Measurements from ENCODE around the gene SLIT3. TPM values are rescaled to one million over a fixed set of nuclear protein-coding genes. Genes with fewer than 3 reads are reported as not detected.

Gene SLIT3
- total and polyA plus RNA-seq, 9 of the 15 experiments (the other 6 are each of a cell fraction or from before 2014, with no cell fraction given): 0.01 to 0.04 TPM; not detected in 7

GRCh38 chr5:168683247-168683926 is 617.6 kb downstream of the SLIT3 start (continued):
- TF ChIP-seq, protein P1, sequence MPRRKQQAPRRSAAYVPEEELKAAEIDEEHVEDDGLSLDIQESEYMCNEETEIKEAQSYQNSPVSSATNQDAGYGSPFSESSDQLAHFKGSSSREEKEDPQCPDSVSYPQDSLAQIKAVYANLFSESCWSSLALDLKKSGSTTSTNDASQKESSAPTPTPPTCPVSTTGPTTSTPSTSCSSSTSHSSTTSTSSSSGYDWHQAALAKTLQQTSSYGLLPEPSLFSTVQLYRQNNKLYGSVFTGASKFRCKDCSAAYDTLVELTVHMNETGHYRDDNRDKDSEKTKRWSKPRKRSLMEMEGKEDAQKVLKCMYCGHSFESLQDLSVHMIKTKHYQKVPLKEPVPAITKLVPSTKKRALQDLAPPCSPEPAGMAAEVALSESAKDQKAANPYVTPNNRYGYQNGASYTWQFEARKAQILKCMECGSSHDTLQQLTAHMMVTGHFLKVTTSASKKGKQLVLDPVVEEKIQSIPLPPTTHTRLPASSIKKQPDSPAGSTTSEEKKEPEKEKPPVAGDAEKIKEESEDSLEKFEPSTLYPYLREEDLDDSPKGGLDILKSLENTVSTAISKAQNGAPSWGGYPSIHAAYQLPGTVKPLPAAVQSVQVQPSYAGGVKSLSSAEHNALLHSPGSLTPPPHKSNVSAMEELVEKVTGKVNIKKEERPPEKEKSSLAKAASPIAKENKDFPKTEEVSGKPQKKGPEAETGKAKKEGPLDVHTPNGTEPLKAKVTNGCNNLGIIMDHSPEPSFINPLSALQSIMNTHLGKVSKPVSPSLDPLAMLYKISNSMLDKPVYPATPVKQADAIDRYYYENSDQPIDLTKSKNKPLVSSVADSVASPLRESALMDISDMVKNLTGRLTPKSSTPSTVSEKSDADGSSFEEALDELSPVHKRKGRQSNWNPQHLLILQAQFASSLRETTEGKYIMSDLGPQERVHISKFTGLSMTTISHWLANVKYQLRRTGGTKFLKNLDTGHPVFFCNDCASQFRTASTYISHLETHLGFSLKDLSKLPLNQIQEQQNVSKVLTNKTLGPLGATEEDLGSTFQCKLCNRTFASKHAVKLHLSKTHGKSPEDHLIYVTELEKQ (CRISPR knock-in tag; IDR thresholded peaks at IDR 0.05): no peak
- no peak for TF ChIP-seq CEBPG (CRISPR knock-in tag; IDR thresholded peaks at IDR 0.05)
- TF ChIP-seq CEBPG (tag; conservative IDR thresholded peaks at IDR 0.05 in 1 of 2, IDR thresholded peaks at IDR 0.05 in 1 of 2): no peak
- TF ChIP-seq MCM7 (IDR thresholded peaks at IDR 0.05): no peak
- TF ChIP-seq CREB1 (IDR thresholded peaks at IDR 0.05): no peak
- TF ChIP-seq CREB1 (CRISPR knock-in tag; IDR thresholded peaks at IDR 0.05): no peak
- TF ChIP-seq ZNF609 (CRISPR knock-in tag; IDR thresholded peaks at IDR 0.05; ENCODE audit: borderline replicate concordance): no peak
- TF ChIP-seq FOXA3 (CRISPR knock-in tag; conservative IDR thresholded peaks at IDR 0.05 in 1 of 2, IDR thresholded peaks at IDR 0.05 in 1 of 2): no peak
